CD4-positive, alpha-beta T cell treated with Interferon gamma for 1 hour (primary cell): ENCODE measurements around the gene IGF2R.
"Not testable (repeated sequence)": the region's sequence is repeated elsewhere in the genome, so short reads cannot be mapped to it uniquely, and the experiment has no call there.

ENCODE experiments used
- DNase-seq: peaks from one replicate; pipeline ENCODE4 v3.0.0-alpha.2; 2020

Gene IGF2R

DNA sequence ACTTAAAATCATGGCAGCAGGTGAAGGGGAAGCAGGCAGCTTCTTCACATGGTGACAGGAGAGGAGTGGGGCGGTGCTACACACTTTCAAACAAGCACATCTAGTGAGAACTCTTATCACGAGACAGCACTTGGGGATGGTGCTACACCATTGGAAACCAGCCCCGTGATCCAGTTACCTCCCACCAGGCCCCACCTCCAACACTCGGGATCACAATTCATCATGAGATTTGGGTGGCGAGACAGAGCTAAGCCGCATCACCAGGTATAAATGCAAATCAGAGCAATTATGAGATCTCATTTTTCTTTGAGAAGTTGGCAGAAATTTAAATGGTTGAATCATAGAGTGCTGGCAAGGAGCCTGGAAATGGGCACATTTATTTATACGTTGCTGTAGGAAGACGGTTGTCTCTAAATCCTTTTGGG lies 31.4 kb downstream of the IGF2R start:
- no peak for DNase-seq

- not testable (repeated sequence) for DNase-seq
Measured at GRCh38 chr6:160000893-160001427, 32.1 kb downstream of the IGF2R start.

- no peak for DNase-seq
Measured at GRCh38 chr6:160002882-160003281, 34.0 kb downstream of the IGF2R start.

DNA sequence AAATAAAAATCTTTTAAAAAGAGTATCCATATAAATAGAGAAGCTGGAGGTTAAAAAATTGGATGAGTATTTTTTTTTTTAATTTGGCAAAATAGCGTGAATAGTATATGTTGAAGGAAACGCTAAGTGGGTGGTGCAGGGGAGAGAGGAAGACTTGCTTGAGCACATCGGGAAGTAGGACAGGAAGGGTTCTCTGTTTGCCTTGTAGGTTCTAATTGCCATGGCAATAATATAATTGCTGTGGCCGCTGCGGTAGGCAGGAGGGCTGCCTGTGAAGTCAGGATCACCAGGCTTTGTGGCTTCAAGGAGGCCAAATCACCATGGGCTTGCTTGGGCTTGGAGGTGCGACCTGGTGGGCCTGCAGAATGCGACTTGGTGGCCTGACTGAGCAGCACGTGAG lies 35.1 kb downstream of the IGF2R start:
- DNase-seq, result no peak

DNA sequence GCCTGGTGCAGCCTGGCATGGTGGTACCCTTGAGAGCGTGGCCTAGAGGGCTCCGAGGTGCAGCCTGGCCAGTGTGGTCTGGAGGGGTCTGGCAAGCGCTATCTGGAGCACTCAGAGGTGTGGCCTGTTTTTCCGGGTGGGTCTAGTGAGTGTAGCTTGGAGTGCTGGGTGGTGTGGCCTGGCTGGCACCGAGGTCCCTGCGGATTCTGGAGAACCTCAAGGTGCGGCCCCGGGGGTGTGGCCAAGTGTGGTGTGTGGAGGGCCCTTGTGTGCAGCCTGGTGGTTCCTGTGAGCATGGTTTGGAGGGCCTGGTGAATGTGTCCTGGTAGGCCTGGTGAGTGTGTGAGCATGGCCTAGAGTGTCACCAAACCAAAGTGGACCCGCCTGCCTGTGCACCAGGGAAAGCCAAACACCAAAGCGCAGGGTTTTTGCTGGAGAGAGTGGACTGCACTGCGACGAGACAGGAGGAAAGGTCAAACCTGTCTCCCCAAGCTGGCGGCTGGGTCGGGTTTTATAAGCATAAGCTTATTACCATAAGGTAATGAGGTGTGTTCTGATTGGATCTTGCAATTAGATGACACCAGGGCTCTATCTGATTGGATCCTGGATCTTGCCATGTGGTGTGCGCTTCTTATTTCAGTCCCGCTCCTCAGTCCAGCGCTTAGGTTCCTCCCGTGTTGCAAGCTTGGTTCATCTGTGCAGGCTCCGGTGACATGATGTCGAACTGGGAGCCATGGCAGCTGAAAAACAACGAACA lies 35.7 kb downstream of the IGF2R start:
- DNase-seq, result no peak

DNA sequence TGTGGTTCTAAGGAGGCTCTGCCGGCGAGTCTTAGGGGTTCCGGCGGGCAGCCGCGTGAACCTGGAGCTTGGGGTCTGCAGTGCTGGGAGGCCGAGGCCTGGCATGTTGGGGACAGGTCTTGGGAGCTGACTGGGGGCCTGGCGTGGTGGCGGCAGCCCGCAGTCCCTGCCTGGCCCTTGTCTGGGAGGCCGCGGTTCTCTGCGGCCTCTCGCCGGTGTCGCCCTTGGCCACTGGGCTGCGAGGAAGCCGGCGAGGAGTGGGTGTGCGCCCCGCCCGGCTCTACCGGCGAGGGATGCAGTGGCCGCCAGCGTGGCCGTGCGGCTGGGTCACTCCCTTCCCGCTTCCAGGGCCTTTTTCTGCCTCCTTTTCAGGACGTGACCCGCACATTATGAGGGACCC lies 36.3 kb downstream of the IGF2R start:
- DNase-seq, result no peak

GRCh38 chr6:160005861-160006540 lies 37.1 kb downstream of the IGF2R start:
- no peak for DNase-seq

DNA sequence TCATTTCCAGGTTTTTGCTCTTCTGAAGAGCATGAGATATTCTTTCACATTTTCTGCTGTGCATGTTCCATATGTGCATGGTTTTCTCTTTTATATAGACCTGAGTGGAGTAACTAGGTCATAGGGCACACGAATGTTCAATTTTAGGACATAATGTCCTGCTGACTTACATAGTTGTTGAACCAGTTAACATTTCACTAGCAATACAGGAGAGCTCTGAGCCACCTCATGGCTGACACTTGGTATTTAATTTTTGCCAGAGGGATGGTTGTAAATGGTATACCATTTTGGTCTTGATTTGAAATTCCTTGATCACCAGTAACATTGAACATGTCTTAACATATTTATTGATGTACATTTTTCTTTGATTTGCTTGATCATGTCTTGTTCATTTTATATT lies 38.3 kb downstream of the IGF2R start:
- no peak for DNase-seq

DNA sequence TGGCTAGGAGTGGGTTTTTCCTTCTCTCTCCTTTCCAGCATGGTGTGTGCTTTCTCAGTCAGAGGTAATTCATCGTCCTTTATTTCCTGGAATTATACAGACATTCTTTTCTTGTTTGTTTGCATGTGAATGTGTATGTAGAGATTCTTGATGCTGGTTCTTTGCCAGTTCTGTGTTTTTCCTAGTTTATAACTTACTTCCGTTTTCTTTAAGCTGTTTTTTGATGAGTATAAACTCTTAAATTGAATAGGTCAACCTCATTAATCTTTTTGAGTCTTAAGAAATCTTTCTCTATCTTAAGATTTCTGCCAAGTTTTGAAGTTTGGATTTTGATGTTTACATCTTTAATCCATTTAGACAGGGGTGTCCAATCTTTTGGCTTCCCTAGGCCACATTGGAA lies 38.7 kb downstream of the IGF2R start:
- no peak for DNase-seq

GRCh38 chr6:160010067-160010466 lies 41.2 kb downstream of the IGF2R start:
- no peak for DNase-seq

- no peak for DNase-seq
Measured at GRCh38 chr6:160013987-160014868, 45.3 kb downstream of the IGF2R start.

DNA sequence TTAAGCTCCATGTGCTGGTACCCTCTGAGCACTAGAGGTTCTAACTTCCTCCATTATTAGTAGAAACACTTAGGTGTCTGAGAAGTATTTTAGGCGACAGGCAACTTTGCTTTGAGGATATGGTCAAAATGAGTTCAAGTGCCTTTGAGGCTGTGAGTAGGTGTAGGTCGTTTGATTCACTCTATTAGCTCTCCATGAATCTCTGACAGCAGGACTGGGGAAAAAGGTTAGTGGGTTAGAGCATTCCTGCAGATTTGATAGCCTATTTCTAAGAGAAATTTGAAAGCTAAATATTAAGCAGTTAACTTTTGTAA lies 45.9 kb downstream of the IGF2R start:
- DNase-seq, result no peak

GRCh38 chr6:160015778-160016684 lies 47.1 kb downstream of the IGF2R start:
- DNase-seq, result no peak

DNA sequence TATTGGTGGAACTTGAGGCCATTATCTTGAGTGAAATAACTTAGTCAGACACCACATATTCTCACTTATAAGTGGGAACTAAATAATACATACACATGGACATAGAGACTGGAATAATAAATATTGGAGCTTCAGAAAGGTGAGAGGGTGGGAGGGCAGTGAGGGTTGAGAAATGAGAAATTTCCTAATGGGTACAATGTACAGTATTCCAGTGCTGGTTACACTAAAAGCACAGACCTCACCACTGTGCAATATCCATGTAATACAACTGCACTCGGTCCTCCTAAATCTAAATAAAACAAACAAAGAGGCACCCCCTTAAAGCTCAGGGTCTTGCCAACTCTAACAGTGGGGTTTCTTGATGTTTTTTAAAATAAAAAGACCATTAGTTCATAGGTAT lies 53.2 kb downstream of the IGF2R start:
- DNase-seq, result no peak

GRCh38 chr6:160022793-160023192 lies 53.9 kb downstream of the IGF2R start:
- no peak for DNase-seq

GRCh38 chr6:160024152-160024551 lies 55.3 kb downstream of the IGF2R start:
- DNase-seq, result no peak

DNA sequence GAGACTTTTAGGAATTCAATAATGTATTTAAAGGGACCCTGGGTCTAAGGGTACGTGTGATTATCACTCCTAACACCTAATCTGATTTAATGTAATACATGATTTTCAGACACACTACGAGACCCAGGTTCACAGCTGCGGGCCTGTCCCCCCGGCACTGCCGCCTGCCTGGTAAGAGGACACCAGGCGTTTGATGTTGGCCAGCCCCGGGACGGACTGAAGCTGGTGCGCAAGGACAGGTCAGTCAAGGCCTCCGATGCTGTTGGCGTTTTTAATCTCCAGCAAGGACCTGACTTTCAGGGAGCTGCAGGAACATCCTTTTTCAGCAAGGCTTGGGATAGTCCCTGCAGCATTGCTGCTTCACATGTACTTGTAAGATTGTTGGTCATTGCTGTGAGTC lies 58.2 kb downstream of the IGF2R start:
- DNase-seq, result no peak

DNA sequence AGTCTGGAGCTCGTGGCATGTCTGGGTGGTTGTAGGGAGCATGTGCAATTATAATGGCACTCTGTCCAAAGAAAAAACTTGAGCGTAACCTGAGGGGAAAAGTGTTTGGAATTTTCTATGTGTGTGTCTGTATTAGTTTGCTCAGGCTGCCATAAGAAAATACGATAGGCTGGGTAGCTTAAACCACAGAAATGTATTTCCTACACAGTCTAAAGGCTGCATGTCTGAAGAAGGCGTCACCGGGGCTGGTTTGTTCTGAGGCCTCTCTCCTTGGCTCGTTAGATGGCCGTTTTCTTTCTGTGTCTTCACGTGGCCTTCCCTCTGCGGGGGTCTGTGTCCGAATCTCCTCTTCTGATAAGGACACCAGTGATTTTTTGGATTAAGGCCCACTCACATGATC lies 59.0 kb downstream of the IGF2R start:
- no peak for DNase-seq

GRCh38 chr6:160028487-160029275 lies 59.8 kb downstream of the IGF2R start:
- DNase-seq, result no peak

DNA sequence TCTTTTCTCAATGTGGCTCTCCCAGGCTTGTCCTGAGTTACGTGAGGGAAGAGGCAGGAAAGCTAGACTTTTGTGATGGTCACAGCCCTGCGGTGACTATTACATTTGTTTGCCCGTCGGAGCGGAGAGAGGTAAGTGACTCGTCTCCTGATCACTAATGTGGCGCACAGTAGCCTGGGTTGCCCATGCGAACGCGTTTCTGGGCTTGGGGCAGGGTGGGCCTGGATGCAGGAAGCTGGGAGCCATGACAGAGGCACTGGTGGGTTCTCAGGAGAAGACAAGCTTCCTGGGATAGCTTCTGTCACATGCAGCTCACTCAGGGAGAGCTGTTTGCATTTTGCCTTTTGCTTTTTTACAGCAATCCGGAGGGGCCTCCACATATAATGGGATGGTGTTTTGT lies 60.6 kb downstream of the IGF2R start:
- DNase-seq, result no peak

- no peak for DNase-seq
Measured at GRCh38 chr6:160030103-160030502, 61.2 kb downstream of the IGF2R start.

DNA sequence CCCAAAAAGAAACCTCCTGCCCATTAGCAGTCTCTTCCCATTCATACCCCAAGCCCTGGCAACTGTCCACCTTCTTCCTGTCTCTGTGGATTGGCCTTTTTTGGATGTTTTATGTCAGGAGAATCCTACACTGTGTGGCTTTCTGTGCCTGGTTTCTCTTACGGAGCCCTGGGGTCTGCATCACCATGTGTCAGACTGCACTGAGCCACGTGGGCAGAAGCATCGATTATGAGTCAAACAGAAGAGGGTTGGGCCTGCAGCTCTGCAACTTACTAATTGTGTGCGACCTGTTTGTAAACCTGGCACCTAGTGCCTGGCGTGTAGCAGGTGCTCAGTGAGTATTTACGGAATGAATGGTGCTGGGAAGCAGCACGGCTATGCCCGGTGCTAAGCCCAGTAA lies 62.6 kb downstream of the IGF2R start:
- no peak for DNase-seq
